Activated CD4-positive, alpha-beta T cell treated with anti-CD3 and anti-CD28 coated beads, Interleukin-2, amount 10 ng/mL, durations not matched to agents 24 days and 14 days (primary cell): Measurements from ENCODE around the gene IL36RN. TPM values are rescaled to one million over a fixed set of nuclear protein-coding genes. Genes with fewer than 3 reads are reported as not detected.

Source experiments
- DNase-seq: peaks from one replicate; pipeline ENCODE4 v3.0.0; 2022
- H3K27ac Mint-ChIP-seq: one replicate; pipeline ENCODE4 v1.8.0; 2022; ENCODE audit warnings: mild to moderate bottlenecking, mixed read lengths
- H3K27me3 Mint-ChIP-seq: one replicate; pipeline ENCODE4 v1.8.0; 2022; ENCODE audit warnings: mixed read lengths
- H3K36me3 Mint-ChIP-seq: one replicate; pipeline ENCODE4 v1.8.0; 2022; ENCODE audit warnings: low read depth, mild to moderate bottlenecking, mixed read lengths
- H3K4me1 Mint-ChIP-seq: one replicate; pipeline ENCODE4 v1.8.0; 2021; ENCODE audit warnings: mixed read lengths
- H3K4me3 Mint-ChIP-seq: one replicate; pipeline ENCODE4 v1.8.0; 2022; ENCODE audit warnings: mild to moderate bottlenecking, moderate library complexity, mixed read lengths
- H3K9me3 Mint-ChIP-seq: one replicate; pipeline ENCODE4 v1.8.0; 2021; ENCODE audit warnings: mixed read lengths
- intact Hi-C: fragments of 100-400 bp; cut with micrococcal nuclease; formaldehyde crosslinking; loops from one replicate; pipeline ENCODE4 v1.15.1; 2023
- total RNA-seq: library from RNA; stranded (reverse); gene quantifications from 2 replicates; pipeline ENCODE4 v1.2.3, GENCODE V29; 2022

IL36RN gene
- total RNA-seq, 1 donor from 2014 or later: not detected

DNA sequence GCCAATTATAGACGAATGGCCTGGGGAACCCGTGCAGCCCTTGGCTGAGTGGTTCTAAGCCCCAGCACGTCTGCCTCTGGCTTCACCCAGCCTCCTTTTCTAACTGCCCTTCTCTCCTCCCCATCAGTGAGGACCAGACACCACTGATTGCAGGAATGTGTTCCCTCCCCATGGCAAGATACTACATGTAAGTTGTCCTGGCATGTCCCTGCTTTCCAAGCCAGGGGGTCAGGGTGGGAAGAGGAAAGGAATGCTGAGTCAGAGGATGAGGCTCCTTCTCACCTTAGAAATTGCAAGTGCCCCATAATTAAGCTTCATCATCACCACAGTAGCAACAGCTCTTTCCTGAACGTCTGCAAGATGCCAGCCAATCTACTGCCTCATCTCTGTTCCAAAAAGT is 13.6 kb downstream of the IL36RN start:
- intact Hi-C loops: no loop called here
- no peaks in the 10 kb centered on the region for H3K36me3 Mint-ChIP-seq
- no peak overlapping the region for H3K27ac Mint-ChIP-seq
- no peaks in the 10 kb centered on the region for H3K9me3 Mint-ChIP-seq
- H3K4me3 Mint-ChIP-seq: no peak overlapping the region
- DNase-seq: no peak
- peaks cover 22% of the 10 kb centered on the region for H3K27me3 Mint-ChIP-seq
- H3K4me1 Mint-ChIP-seq: peaks cover 11% of the 10 kb centered on the region

GRCh38 chr2:113073325-113073834 is 14.4 kb downstream of the IL36RN start:
- no peaks in the 10 kb centered on the region for H3K9me3 Mint-ChIP-seq
- intact Hi-C loops: no loop called here
- peaks cover 11% of the 10 kb centered on the region for H3K4me1 Mint-ChIP-seq
- peaks cover 22% of the 10 kb centered on the region for H3K27me3 Mint-ChIP-seq
- H3K27ac Mint-ChIP-seq: no peak overlapping the region
- DNase-seq: no peak
- H3K4me3 Mint-ChIP-seq: no peak overlapping the region
- no peaks in the 10 kb centered on the region for H3K36me3 Mint-ChIP-seq

- no peak overlapping the region for H3K4me3 Mint-ChIP-seq
- intact Hi-C loops: loop anchor here (5.0 kb wide), 1 partner anchor 317 kb away; no protein-coding TSS in a partner anchor
- H3K9me3 Mint-ChIP-seq: no peaks in the 10 kb centered on the region
- peaks cover 11% of the 10 kb centered on the region for H3K27me3 Mint-ChIP-seq
- H3K27ac Mint-ChIP-seq: no peak overlapping the region
- H3K36me3 Mint-ChIP-seq: no peaks in the 10 kb centered on the region
- peak; percentile 63 for DNase-seq
- peaks cover 14% of the 10 kb centered on the region for H3K4me1 Mint-ChIP-seq
Observed at GRCh38 chr2:113075030-113075429, 16.0 kb downstream of the IL36RN start.

- Mint-ChIP-seq H3K27me3 (peaks cover 11% of the 10 kb centered on the region), H3K9me3 (no peaks in the 10 kb centered on the region), H3K36me3 (no peaks in the 10 kb centered on the region), H3K27ac (no peak overlapping the region), H3K4me3 (no peak overlapping the region), H3K4me1 (peaks cover 15% of the 10 kb centered on the region)
- no peak for DNase-seq
- intact Hi-C loops: loop anchor here (5.0 kb wide), 1 partner anchor 317 kb away; no protein-coding TSS in a partner anchor
Observed at GRCh38 chr2:113075600-113075999, 16.6 kb downstream of the IL36RN start.

- no peak overlapping the region for H3K4me3 Mint-ChIP-seq
- intact Hi-C loops: loop anchor here (5.0 kb wide), 1 partner anchor 315 kb away; no protein-coding TSS in a partner anchor
- DNase-seq: no peak
- H3K4me1 Mint-ChIP-seq: peaks cover 18% of the 10 kb centered on the region
- no peaks in the 10 kb centered on the region for H3K36me3 Mint-ChIP-seq
- H3K27me3 Mint-ChIP-seq: peaks cover 14% of the 10 kb centered on the region
- H3K9me3 Mint-ChIP-seq: no peaks in the 10 kb centered on the region
- H3K27ac Mint-ChIP-seq: no peak overlapping the region
Observed at GRCh38 chr2:113076954-113077669, 18.1 kb downstream of the IL36RN start.

DNA sequence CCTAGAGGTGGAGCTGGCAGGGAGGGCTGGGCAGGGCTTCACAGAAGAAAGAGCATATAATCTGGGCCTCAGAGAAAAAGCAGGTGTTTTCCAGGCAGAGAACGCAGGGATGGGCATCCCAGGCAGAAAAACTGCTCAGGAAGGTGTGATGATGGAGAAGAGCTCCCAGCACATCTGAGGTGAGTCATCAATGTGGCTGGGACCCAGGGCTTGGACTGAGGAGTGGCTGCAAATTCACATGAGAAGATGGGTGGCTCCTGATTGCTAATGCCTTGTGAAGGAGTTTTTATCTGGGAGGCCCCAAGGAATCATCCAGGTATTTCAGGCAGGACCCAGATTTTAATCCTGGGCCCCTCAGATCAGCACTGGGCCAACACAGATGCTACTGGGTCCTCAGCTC is 18.9 kb downstream of the IL36RN start:
- Mint-ChIP-seq H3K4me1 (peaks cover 18% of the 10 kb centered on the region), H3K4me3 (no peak overlapping the region), H3K27me3 (peaks cover 14% of the 10 kb centered on the region), H3K9me3 (no peaks in the 10 kb centered on the region), H3K27ac (no peak overlapping the region), H3K36me3 (no peaks in the 10 kb centered on the region)
- intact Hi-C loops: loop anchor here (5.0 kb wide), 1 partner anchor 314 kb away; no protein-coding TSS in a partner anchor
- no peak for DNase-seq

- Mint-ChIP-seq H3K36me3 (no peaks in the 10 kb centered on the region), H3K9me3 (no peaks in the 10 kb centered on the region), H3K4me3 (no peak overlapping the region), H3K27ac (no peak overlapping the region), H3K27me3 (peaks cover 15% of the 10 kb centered on the region), H3K4me1 (peaks cover 22% of the 10 kb centered on the region)
- intact Hi-C loops: loop anchor here (5.0 kb wide), 1 partner anchor 314 kb away; no protein-coding TSS in a partner anchor
- no peak for DNase-seq
Observed at GRCh38 chr2:113078350-113078839, 19.4 kb downstream of the IL36RN start.

GRCh38 chr2:113079131-113079530 is 20.1 kb downstream of the IL36RN start:
- Mint-ChIP-seq H3K27ac (no peak overlapping the region), H3K27me3 (peaks cover 15% of the 10 kb centered on the region), H3K4me3 (no peak overlapping the region), H3K9me3 (no peaks in the 10 kb centered on the region), H3K36me3 (no peaks in the 10 kb centered on the region), H3K4me1 (peaks cover 25% of the 10 kb centered on the region)
- intact Hi-C loops: loop anchor here (5.0 kb wide), 1 partner anchor 313 kb away; no protein-coding TSS in a partner anchor
- DNase-seq: no peak

- Mint-ChIP-seq H3K9me3 (no peaks in the 10 kb centered on the region), H3K36me3 (no peaks in the 10 kb centered on the region), H3K27me3 (peaks cover 15% of the 10 kb centered on the region), H3K4me3 (no peak overlapping the region), H3K27ac (no peak overlapping the region), H3K4me1 (peaks cover 29% of the 10 kb centered on the region)
- intact Hi-C loops: loop anchor here (2.0 to 10.0 kb wide), 2 partner anchors 59 to 295 kb away; no protein-coding TSS in a partner anchor
- DNase-seq: peak; percentile 88
Observed at GRCh38 chr2:113080134-113080533, 21.1 kb downstream of the IL36RN start.

- no peak for DNase-seq
- no peaks in the 10 kb centered on the region for H3K9me3 Mint-ChIP-seq
- H3K36me3 Mint-ChIP-seq: no peaks in the 10 kb centered on the region
- peaks cover 29% of the 10 kb centered on the region for H3K4me1 Mint-ChIP-seq
- peak overlapping the region; percentile 12 for H3K27ac Mint-ChIP-seq
- H3K27me3 Mint-ChIP-seq: peaks cover 13% of the 10 kb centered on the region
- intact Hi-C loops: loop anchor here (2.0 to 10.0 kb wide), 2 partner anchors 57 to 293 kb away; no protein-coding TSS in a partner anchor
- no peak overlapping the region for H3K4me3 Mint-ChIP-seq
Observed at GRCh38 chr2:113081488-113082210, 22.7 kb downstream of the IL36RN start.

GRCh38 chr2:113083296-113083695 is 24.3 kb downstream of the IL36RN start:
- peak overlapping the region; percentile 67 for H3K27ac Mint-ChIP-seq
- H3K36me3 Mint-ChIP-seq: no peaks in the 10 kb centered on the region
- peaks cover 26% of the 10 kb centered on the region for H3K4me1 Mint-ChIP-seq
- no peaks in the 10 kb centered on the region for H3K9me3 Mint-ChIP-seq
- DNase-seq: no peak
- H3K4me3 Mint-ChIP-seq: no peak overlapping the region
- intact Hi-C loops: loop anchor here (10.0 kb wide), 1 partner anchor 292 kb away; no protein-coding TSS in a partner anchor
- H3K27me3 Mint-ChIP-seq: peaks cover 6% of the 10 kb centered on the region

- H3K27me3 Mint-ChIP-seq: peaks cover 6% of the 10 kb centered on the region
- intact Hi-C loops: loop anchor here (1.0 to 10.0 kb wide), 3 partner anchors 20 to 290 kb away; no protein-coding TSS in a partner anchor
- peak; percentile 68 for DNase-seq
- H3K4me3 Mint-ChIP-seq: no peak overlapping the region
- H3K36me3 Mint-ChIP-seq: no peaks in the 10 kb centered on the region
- H3K27ac Mint-ChIP-seq: no peak overlapping the region
- H3K4me1 Mint-ChIP-seq: peaks cover 25% of the 10 kb centered on the region
- H3K9me3 Mint-ChIP-seq: no peaks in the 10 kb centered on the region
Observed at GRCh38 chr2:113084249-113085000, 25.4 kb downstream of the IL36RN start.

DNA sequence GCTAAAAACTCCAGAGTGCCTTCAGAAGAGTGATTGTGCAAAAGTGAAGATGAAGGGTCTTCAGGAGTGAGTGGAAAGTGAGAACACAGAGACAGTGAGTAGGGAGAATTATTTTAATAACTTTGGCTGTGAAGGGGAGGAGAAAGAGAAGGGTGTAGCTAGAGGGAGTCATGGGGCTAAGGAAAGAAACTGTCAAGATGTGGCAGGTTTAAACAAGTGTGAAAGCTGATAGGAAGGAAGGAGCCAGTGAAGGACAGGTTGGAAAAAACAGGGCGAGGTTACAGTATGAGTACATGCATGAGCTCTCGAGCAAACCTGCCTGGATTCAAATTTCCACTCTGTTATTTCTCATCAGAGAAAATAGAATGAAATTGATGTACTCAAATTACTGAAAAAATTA is 26.5 kb downstream of the IL36RN start:
- Mint-ChIP-seq H3K27ac (no peak overlapping the region), H3K27me3 (peaks cover 6% of the 10 kb centered on the region), H3K9me3 (no peaks in the 10 kb centered on the region), H3K4me3 (no peak overlapping the region), H3K4me1 (peaks cover 22% of the 10 kb centered on the region), H3K36me3 (no peaks in the 10 kb centered on the region)
- no peak for DNase-seq
- intact Hi-C loops: loop anchor here (1.0 to 10.0 kb wide), 3 partner anchors 52 to 289 kb away; no protein-coding TSS in a partner anchor
